Measurements from ENCODE around the gene SLC25A45.
A peak's percentile ranks its signal among the peaks of the same experiment; 100 is the strongest.

Gene SLC25A45

GRCh38 chr11:65382033-65382803, at the start of gene SLC25A45:
SLC25A45 (minus strand) TSS chr11:65382646; CDS start chr11:65381951, 695 bp downstream.
- peak; percentile 76 to 85 (median 83) for DNase-seq (ENCODE audit: low read depth in 2 of 3, low spot score in 2 of 3)

DNA sequence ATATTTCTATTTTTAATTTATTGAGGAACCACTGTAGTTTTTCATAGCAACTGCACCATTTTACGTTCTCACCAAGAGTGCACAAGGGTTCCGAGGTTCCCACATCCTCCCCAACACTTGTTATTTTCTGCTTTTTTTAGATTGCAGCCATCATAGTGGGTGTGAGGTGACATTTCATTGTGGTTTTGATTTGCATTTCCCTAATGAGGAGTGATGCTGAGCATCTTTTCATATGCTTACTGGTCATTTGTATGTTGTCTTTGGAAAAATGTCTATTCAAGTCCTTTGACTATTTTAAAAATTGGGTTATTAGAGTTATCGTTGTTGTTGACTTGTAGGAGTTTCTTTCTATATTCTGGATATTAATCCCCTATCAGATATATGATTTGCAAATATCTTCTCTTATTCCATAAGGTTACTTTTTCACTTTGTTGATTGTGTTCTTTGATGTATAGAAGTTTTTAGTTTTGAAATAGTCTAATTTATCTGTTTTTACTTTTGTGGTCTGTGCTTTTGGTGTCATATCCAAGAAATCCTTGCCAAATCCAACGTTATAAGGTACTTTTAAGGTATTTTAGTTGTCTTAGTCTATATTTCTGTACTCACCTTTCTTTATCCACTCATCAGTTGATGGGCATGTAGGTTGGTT, 49.1 kb upstream of the SLC25A45 start:
- DNase-seq (ENCODE audit: low read depth in 2 of 3, low spot score in 2 of 3), result no peak

- DNase-seq (ENCODE audit: low read depth in 2 of 3, low spot score in 2 of 3), result no peak
Measured at GRCh38 chr11:65430406-65431217, 48.2 kb upstream of the SLC25A45 start.

DNA sequence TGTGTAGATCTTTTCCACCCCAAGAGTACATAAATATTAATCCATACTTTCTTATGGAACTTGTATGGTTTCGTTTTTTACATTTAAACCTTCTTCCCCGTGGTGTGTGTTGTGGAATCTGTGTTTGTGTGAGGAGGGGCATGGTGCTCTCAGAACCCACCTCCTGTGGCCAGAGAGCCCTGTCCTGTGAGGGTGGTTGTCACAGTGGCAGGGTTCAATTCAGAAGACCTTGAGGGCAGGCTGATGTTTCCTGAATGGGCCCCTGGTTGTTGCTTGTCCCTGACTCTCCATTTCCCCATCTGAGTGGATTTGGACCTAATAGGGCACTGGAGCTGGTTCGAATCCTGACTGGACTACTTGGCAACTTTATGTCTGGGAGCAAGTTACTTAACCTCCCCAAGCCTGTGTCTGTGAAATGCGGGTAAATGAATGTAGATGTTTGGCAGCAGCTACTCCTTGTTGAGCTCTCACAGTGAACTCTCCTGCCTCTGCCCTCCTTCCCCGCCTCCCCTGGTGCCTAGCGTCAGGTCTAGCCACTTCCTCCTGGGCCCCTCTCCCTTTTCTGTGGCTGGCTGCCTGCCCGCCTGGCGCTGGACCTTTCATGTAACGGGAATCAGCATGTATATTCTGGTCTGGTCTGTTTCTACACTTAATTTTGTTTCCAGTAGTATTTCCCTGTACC, 47.4 kb upstream of the SLC25A45 start:
- no peak for DNase-seq (ENCODE audit: low read depth in 2 of 3, low spot score in 2 of 3)

- DNase-seq (ENCODE audit: low read depth in 2 of 3, low spot score in 2 of 3), result no peak
Measured at GRCh38 chr11:65429068-65429681, 46.7 kb upstream of the SLC25A45 start.

GRCh38 chr11:65428578-65429067, 46.2 kb upstream of the SLC25A45 start:
- DNase-seq (ENCODE audit: low read depth in 2 of 3, low spot score in 2 of 3), result no peak

DNA sequence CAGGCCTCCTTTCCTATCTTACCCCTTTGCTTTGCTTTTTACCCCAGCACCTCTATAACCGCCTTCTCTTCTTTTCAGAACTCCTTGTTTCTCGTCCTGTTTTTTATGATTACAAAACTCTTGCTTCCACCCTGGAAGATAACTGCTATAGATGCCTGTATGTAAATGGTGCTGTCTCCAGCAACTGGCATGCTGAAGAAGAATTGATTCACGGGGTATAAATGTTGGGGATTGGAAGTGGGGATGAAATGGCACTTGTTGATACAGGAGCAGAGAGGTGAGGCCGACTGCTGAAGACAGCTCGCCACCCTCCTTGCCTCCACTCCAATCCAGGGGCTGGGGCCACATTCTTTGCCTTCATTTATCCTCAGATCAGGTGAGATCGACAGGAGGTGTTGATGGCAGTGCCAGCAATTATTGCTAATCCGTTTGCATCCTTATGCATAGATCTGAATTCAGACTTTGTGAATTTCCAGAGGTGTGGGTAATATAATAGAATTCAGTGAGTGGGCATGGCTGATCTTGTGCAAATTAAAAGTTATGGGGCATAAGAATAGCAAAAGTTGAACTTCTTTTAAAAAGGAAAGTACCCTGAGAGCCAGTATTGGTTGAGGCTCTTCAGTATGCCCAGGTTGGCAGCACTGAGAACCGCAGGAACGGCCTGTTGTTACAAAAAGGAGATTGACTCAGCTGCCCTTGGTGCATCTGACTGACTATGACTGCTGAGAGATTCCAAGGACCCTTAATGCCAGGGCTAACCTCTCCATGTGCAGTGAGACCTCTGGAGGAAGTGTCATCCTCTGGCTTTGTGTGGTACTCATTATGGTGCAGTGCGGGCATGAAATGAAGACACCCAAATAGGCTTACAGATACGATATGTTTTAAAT, 45.5 kb upstream of the SLC25A45 start:
- DNase-seq (ENCODE audit: low read depth in 2 of 3, low spot score in 2 of 3), result no peak

- DNase-seq (ENCODE audit: low read depth in 2 of 3, low spot score in 2 of 3), result peak in 1 of 3 experiments; percentile 47
Measured at GRCh38 chr11:65426839-65427690, 44.6 kb upstream of the SLC25A45 start.

DNA sequence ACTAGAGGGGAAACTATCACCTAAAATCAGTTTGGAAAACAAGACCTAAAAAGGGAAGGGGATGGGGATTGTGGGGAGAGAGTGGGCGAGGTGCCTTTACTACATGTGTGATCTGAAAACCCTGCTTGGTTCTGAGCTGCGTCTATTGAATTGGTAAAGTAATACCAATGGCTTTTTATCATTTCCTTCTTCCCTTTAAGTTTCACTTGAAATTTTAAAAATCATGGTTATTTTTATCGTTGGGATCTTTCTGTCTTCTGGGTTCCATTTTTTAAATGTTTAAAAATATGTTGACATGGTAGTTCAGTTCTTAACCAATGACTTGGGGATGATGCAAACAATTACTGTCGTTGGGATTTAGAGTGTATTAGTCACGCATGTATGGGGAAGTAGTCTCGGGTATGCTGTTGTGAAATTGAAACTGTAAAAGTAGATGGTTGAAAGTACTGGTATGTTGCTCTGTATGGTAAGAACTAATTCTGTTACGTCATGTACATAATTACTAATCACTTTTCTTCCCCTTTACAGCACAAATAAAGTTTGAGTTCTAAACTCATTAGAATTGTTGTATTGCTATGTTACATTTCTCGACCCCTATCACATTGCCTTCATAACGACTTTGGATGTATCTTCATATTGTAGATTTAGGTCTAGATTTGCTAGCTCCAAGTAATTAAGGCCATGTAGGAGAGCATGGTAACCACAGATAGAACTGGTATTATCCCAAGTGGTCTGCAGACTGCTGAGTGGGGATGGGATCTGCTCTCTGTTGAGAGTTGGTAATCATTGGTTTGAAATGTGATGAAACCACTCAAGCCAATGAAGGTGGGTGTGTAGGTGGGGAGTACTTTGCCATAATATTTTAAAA, 43.8 kb upstream of the SLC25A45 start:
- no peak for DNase-seq (ENCODE audit: low read depth in 2 of 3, low spot score in 2 of 3)

DNA sequence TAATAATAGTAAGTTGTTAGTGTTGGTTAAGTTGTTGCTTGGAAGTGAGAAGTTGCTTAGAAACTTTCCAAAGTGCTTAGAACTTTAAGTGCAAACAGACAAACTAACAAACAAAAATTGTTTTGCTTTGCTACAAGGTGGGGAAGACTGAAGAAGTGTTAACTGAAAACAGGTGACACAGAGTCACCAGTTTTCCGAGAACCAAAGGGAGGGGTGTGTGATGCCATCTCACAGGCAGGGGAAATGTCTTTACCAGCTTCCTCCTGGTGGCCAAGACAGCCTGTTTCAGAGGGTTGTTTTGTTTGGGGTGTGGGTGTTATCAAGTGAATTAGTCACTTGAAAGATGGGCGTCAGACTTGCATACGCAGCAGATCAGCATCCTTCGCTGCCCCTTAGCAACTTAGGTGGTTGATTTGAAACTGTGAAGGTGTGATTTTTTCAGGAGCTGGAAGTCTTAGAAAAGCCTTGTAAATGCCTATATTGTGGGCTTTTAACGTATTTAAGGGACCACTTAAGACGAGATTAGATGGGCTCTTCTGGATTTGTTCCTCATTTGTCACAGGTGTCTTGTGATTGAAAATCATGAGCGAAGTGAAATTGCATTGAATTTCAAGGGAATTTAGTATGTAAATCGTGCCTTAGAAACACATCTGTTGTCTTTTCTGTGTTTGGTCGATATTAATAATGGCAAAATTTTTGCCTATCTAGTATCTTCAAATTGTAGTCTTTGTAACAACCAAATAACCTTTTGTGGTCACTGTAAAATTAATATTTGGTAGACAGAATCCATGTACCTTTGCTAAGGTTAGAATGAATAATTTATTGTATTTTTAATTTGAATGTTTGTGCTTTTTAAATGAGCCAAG, 42.9 kb upstream of the SLC25A45 start:
- peak in 2 of 3 experiments; percentile 62 to 63 for DNase-seq (ENCODE audit: low read depth in 2 of 3, low spot score in 2 of 3)

DNA sequence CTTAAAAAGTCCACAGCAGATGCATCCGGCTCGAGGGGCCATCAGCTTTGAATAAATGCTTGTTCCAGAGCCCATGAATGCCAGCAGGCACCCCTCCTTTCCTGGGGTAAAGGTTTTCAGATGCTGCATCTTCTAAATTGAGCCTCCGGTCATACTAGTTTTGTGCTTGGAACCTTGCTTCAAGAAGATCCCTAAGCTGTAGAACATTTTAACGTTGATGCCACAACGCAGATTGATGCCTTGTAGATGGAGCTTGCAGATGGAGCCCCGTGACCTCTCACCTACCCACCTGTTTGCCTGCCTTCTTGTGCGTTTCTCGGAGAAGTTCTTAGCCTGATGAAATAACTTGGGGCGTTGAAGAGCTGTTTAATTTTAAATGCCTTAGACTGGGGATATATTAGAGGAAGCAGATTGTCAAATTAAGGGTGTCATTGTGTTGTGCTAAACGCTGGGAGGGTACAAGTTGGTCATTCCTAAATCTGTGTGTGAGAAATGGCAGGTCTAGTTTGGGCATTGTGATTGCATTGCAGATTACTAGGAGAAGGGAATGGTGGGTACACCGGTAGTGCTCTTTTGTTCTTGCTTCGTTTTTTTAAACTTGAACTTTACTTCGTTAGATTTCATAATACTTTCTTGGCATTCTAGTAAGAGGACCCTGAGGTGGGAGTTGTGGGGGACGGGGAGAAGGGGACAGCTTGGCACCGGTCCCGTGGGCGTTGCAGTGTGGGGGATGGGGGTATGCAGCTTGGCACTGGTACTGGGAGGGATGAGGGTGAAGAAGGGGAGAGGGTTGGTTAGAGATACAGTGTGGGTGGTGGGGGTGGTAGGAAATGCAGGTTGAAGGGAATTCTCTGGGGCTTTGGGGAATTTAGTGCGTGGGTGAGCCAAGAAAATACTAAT, 42.0 kb upstream of the SLC25A45 start:
- peak in 2 of 3 experiments; percentile 55 to 65 for DNase-seq (ENCODE audit: low read depth in 2 of 3, low spot score in 2 of 3)

GRCh38 chr11:65423516-65424204, 41.2 kb upstream of the SLC25A45 start:
- no peak for DNase-seq (ENCODE audit: low read depth in 2 of 3, low spot score in 2 of 3)

GRCh38 chr11:65422633-65423515, 40.4 kb upstream of the SLC25A45 start, which contains the start of gene NEAT1:
NEAT1 (plus strand) TSS chr11:65422798.
- peak; percentile 90 to 99 (median 99) for DNase-seq (ENCODE audit: low read depth in 2 of 3, low spot score in 2 of 3)

Measured in activated CD8-positive, alpha-beta memory T cell treated with anti-CD3 and anti-CD28 coated beads for 48 hours (primary cell).